ENCODE measurements around the gene CTRB1. TPM values are rescaled to one million over a fixed set of nuclear protein-coding genes. Genes with fewer than 3 reads are reported as not detected.

The CTRB1 gene
- total and polyA plus RNA-seq, 2 experiments from 2014 or later = 0.21 TPM; not detected in 1

DNA sequence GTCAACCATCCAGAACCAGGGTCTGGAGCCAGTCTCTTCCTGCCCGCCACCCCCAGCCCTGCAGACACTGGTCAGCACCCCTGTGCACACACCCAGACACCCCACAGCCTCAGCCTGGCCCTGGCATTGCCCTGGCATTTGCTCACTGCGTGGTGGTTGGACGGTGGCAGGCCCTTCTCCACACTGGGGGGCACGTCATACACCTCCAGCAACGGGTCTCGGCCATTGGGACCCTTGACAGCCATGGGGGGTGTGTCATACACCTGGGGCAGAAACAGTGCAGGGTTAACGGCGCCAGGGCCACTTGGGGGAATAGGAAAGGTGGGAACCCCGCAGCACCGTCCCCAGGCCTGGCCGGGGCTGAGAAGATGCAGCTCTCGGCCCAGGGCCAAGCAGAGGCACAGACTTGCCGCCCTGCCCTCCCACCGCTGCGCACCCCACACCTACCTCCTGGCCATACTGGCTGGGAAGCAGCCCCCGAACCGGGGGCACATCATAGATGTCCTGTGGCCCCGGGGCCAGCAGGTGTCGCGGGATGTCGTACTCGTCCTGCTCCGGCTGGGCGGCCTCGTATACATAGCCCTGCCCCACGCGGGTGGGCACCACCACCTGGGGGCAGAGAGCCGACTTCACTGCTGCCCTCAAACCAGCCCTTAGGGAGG, 18.1 kb downstream of the CTRB1 start:
- Histone ChIP-seq H3K4me3 (no peak overlapping the region), H3K4me2 (no peak overlapping the region), H3K4me1 (ENCODE audit: insufficient read depth) (peaks cover 18% of the 10 kb centered on the region), H2AFZ (no peak overlapping the region), H4K20me1 (ENCODE audit: insufficient read depth, poor library complexity, severe bottlenecking) (peaks cover 31% of the 10 kb centered on the region), H3K27me3 (no peaks in the 10 kb centered on the region), H3K36me3 (replicated peaks; ENCODE audit: insufficient read depth, low read depth) (no peaks in the 10 kb centered on the region), H3K27ac (no peak overlapping the region), H3K79me2 (peaks cover 65% of the 10 kb centered on the region), H3K9me3 (ENCODE audit: low read depth) (no peaks in the 10 kb centered on the region), H3K9me2 (replicated peaks; ENCODE audit: insufficient read depth) (no peaks in the 10 kb centered on the region)
- DNase-seq (ENCODE audit: low spot score) = no peak
- WGBS (ENCODE audit: low lambda C conversion rate, missing lambda C conversion rate) = 96% methylated on average over 18 of the region's 28 CpGs
- no peak for TF ChIP-seq EZH2 (IDR thresholded peaks at IDR 0.05; ENCODE audit: borderline replicate concordance)
- TF ChIP-seq EZH2phosphoT487 (IDR thresholded peaks at IDR 0.05; ENCODE audit: low read depth, severe bottlenecking, unreplicated experiment) = no peak
- TF ChIP-seq CTCF (IDR thresholded peaks at IDR 0.05; ENCODE audit: poor library complexity) = no peak

- no peaks in the 10 kb centered on the region for H3K27me3 ChIP-seq
- WGBS (ENCODE audit: low lambda C conversion rate, missing lambda C conversion rate) = 90% methylated on average over 18 of the region's 18 CpGs
- no peaks in the 10 kb centered on the region for H3K9me2 ChIP-seq (replicated peaks; ENCODE audit: insufficient read depth)
- no peak overlapping the region for H2AFZ ChIP-seq
- no peaks in the 10 kb centered on the region for H3K36me3 ChIP-seq (replicated peaks; ENCODE audit: insufficient read depth, low read depth)
- no peak overlapping the region for H3K4me3 ChIP-seq
- DNase-seq (ENCODE audit: low spot score) = no peak
- H3K4me1 ChIP-seq (ENCODE audit: insufficient read depth) = peaks cover 18% of the 10 kb centered on the region
- H3K79me2 ChIP-seq = peaks cover 69% of the 10 kb centered on the region
- H3K4me2 ChIP-seq = peak overlapping the region; percentile 70
- H4K20me1 ChIP-seq (ENCODE audit: insufficient read depth, poor library complexity, severe bottlenecking) = peaks cover 31% of the 10 kb centered on the region
- no peaks in the 10 kb centered on the region for H3K9me3 ChIP-seq (ENCODE audit: low read depth)
- peak overlapping the region; percentile 93 for H3K27ac ChIP-seq
- TF ChIP-seq EZH2phosphoT487 (IDR thresholded peaks at IDR 0.05; ENCODE audit: low read depth, severe bottlenecking, unreplicated experiment) (no peak), CTCF (IDR thresholded peaks at IDR 0.05; ENCODE audit: poor library complexity) (no peak), EZH2 (IDR thresholded peaks at IDR 0.05; ENCODE audit: borderline replicate concordance) (no peak)
These were observed 18.8 kb downstream of the CTRB1 start for GRCh38 chr16:75237398-75238131.

DNA sequence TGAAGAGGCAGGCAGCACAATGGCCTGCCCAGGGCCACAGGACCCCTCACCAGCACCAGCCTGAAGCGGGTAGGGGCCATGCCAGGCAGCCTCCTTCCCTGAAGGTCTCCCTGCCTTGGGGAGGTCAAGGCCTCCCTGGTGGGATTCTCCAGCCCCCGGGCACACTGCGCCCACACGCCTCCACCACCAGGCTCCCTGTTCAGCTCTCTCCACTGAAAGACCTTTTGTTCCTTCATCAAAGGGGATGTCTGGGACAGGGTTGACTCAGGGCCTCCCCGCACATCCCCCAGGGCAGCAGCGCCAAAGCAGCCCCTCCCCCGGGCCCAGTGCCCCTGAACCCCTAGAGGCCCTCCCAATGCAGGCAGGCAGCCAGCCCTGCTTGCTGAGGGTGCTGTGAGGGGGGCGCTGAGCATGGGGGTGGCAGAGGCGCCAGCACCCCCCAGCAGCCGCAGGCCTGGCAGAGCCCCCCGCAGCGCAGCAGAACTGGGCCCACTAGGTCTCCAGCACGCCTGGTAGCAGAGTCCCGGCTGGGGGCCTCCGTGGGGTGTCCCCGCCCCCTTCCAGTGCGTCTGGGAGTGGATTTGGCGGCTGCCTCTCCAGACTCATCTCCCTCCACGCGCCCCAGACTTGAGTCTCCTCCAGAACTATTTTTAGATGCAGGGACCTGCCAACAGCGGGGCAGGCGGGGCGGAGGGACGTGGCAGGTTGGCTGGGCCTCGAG, 19.5 kb downstream of the CTRB1 start:
- TF ChIP-seq CTCF (IDR thresholded peaks at IDR 0.05; ENCODE audit: poor library complexity) (no peak), EZH2phosphoT487 (IDR thresholded peaks at IDR 0.05; ENCODE audit: low read depth, severe bottlenecking, unreplicated experiment) (no peak), EZH2 (IDR thresholded peaks at IDR 0.05; ENCODE audit: borderline replicate concordance) (no peak)
- H3K79me2 ChIP-seq = peaks cover 71% of the 10 kb centered on the region
- peaks cover 28% of the 10 kb centered on the region for H4K20me1 ChIP-seq (ENCODE audit: insufficient read depth, poor library complexity, severe bottlenecking)
- peak; percentile 88 for DNase-seq (ENCODE audit: low spot score)
- no peaks in the 10 kb centered on the region for H3K9me3 ChIP-seq (ENCODE audit: low read depth)
- H3K9me2 ChIP-seq (replicated peaks; ENCODE audit: insufficient read depth) = no peaks in the 10 kb centered on the region
- peak overlapping the region; percentile 70 for H3K4me2 ChIP-seq
- H3K27ac ChIP-seq = peak overlapping the region; percentile 93
- H3K4me1 ChIP-seq (ENCODE audit: insufficient read depth) = peaks cover 19% of the 10 kb centered on the region
- H2AFZ ChIP-seq = no peak overlapping the region
- no peaks in the 10 kb centered on the region for H3K27me3 ChIP-seq
- no peak overlapping the region for H3K4me3 ChIP-seq
- 69% methylated on average over 22 of the region's 25 CpGs for WGBS (ENCODE audit: low lambda C conversion rate, missing lambda C conversion rate)
- H3K36me3 ChIP-seq (replicated peaks; ENCODE audit: insufficient read depth, low read depth) = no peaks in the 10 kb centered on the region

Data from hepatocyte (in vitro differentiated cells).